Loucy (cell line): ENCODE data around the gene ATG7.

Experiments used
- CTCF ChIP-seq: fragments of 200-600 bp; sonication (generic); conservative IDR thresholded peaks from 2 replicates; pipeline ENCODE4 v1.5.1; 2014; ENCODE audit warnings: mild to moderate bottlenecking, antibody characterized with exemption, low read length
- EZH2phosphoT487 ChIP-seq: fragments of 200-600 bp; IDR thresholded peaks from 2 replicates; pipeline ENCODE4 v1.6.1; 2018; ENCODE audit warnings: antibody characterized with exemption, mild to moderate bottlenecking, moderate library complexity, borderline replicate concordance

- no peak for TF ChIP-seq CTCF
- TF ChIP-seq EZH2phosphoT487, result no peak
Observed at GRCh38 chr3:11539218-11539617, 267.0 kb downstream of the ATG7 start.
